Activated naive CD4-positive, alpha-beta T cell treated with anti-CD3 and anti-CD28 coated beads, Interleukin-2, amount 50 U/mL, for 24 hours (primary cell): ENCODE data around the gene PAPOLB.

Source experiments
- H3K27ac Mint-ChIP-seq: one replicate; pipeline ENCODE4 v1.8.0; 2021; ENCODE audit warnings: mild to moderate bottlenecking, mixed read lengths
- H3K27me3 Mint-ChIP-seq: one replicate; pipeline ENCODE4 v1.8.0; 2021; ENCODE audit warnings: mixed read lengths
- H3K36me3 Mint-ChIP-seq: one replicate; pipeline ENCODE4 v1.8.0; 2021; ENCODE audit warnings: mixed read lengths
- H3K4me1 Mint-ChIP-seq: one replicate; pipeline ENCODE4 v1.8.0; 2021; ENCODE audit warnings: mixed read lengths
- H3K4me3 Mint-ChIP-seq: one replicate; pipeline ENCODE4 v1.8.0; 2021; ENCODE audit warnings: mild to moderate bottlenecking, mixed read lengths
- H3K9me3 Mint-ChIP-seq: one replicate; pipeline ENCODE4 v1.8.0; 2021; ENCODE audit warnings: mixed read lengths

The PAPOLB gene

GRCh38 chr7:4861227-4861626 lies 603 bp downstream of the PAPOLB start:
- H3K4me1 Mint-ChIP-seq: peaks cover 4% of the 10 kb centered on the region
- H3K27me3 Mint-ChIP-seq: peaks cover 51% of the 10 kb centered on the region
- H3K27ac Mint-ChIP-seq: no peak overlapping the region
- H3K9me3 Mint-ChIP-seq: peaks cover 10% of the 10 kb centered on the region
- peak overlapping the region; percentile 9 for H3K4me3 Mint-ChIP-seq
- H3K36me3 Mint-ChIP-seq: peaks cover 8% of the 10 kb centered on the region

GRCh38 chr7:4857189-4857588 lies 4.6 kb downstream of the PAPOLB start:
- Mint-ChIP-seq H3K4me3 (no peak overlapping the region), H3K36me3 (no peaks in the 10 kb centered on the region), H3K27me3 (peaks cover 24% of the 10 kb centered on the region), H3K9me3 (no peaks in the 10 kb centered on the region), H3K4me1 (no peaks in the 10 kb centered on the region), H3K27ac (no peak overlapping the region)

GRCh38 chr7:4856336-4857057 lies 5.3 kb downstream of the PAPOLB start:
- H3K36me3 Mint-ChIP-seq: no peaks in the 10 kb centered on the region
- H3K27ac Mint-ChIP-seq: no peak overlapping the region
- peaks cover 22% of the 10 kb centered on the region for H3K27me3 Mint-ChIP-seq
- no peak overlapping the region for H3K4me3 Mint-ChIP-seq
- H3K4me1 Mint-ChIP-seq: no peaks in the 10 kb centered on the region
- no peaks in the 10 kb centered on the region for H3K9me3 Mint-ChIP-seq

- Mint-ChIP-seq H3K4me3 (no peak overlapping the region), H3K9me3 (no peaks in the 10 kb centered on the region), H3K27ac (no peak overlapping the region), H3K4me1 (no peaks in the 10 kb centered on the region), H3K27me3 (peaks cover 10% of the 10 kb centered on the region), H3K36me3 (no peaks in the 10 kb centered on the region)
Measured at GRCh38 chr7:4854916-4855315, 6.9 kb downstream of the PAPOLB start.

GRCh38 chr7:4851459-4852422 lies 10.1 kb downstream of the PAPOLB start:
- Mint-ChIP-seq H3K27me3 (no peaks in the 10 kb centered on the region), H3K9me3 (no peaks in the 10 kb centered on the region), H3K27ac (no peak overlapping the region), H3K4me3 (no peak overlapping the region), H3K36me3 (no peaks in the 10 kb centered on the region), H3K4me1 (no peaks in the 10 kb centered on the region)

- H3K36me3 Mint-ChIP-seq: no peaks in the 10 kb centered on the region
- peaks cover 3% of the 10 kb centered on the region for H3K27me3 Mint-ChIP-seq
- H3K27ac Mint-ChIP-seq: no peak overlapping the region
- peaks cover 3% of the 10 kb centered on the region for H3K4me1 Mint-ChIP-seq
- H3K4me3 Mint-ChIP-seq: no peak overlapping the region
- no peaks in the 10 kb centered on the region for H3K9me3 Mint-ChIP-seq
Measured at GRCh38 chr7:4850262-4850795, 11.5 kb downstream of the PAPOLB start.

- peaks cover 4% of the 10 kb centered on the region for H3K4me1 Mint-ChIP-seq
- H3K36me3 Mint-ChIP-seq: no peaks in the 10 kb centered on the region
- H3K4me3 Mint-ChIP-seq: no peak overlapping the region
- H3K27me3 Mint-ChIP-seq: peaks cover 4% of the 10 kb centered on the region
- no peak overlapping the region for H3K27ac Mint-ChIP-seq
- no peaks in the 10 kb centered on the region for H3K9me3 Mint-ChIP-seq
Measured at GRCh38 chr7:4849390-4849789, 12.4 kb downstream of the PAPOLB start.

GRCh38 chr7:4845740-4846142 lies 16.1 kb downstream of the PAPOLB start:
- Mint-ChIP-seq H3K4me3 (no peak overlapping the region), H3K36me3 (no peaks in the 10 kb centered on the region), H3K27me3 (peaks cover 4% of the 10 kb centered on the region), H3K9me3 (no peaks in the 10 kb centered on the region), H3K4me1 (peaks cover 4% of the 10 kb centered on the region), H3K27ac (no peak overlapping the region)

GRCh38 chr7:4842319-4843064 lies 19.3 kb downstream of the PAPOLB start:
- Mint-ChIP-seq H3K9me3 (no peaks in the 10 kb centered on the region), H3K4me3 (no peak overlapping the region), H3K27me3 (peaks cover 4% of the 10 kb centered on the region), H3K36me3 (no peaks in the 10 kb centered on the region), H3K27ac (no peak overlapping the region), H3K4me1 (peaks cover 4% of the 10 kb centered on the region)

GRCh38 chr7:4841836-4842235 lies 20.0 kb downstream of the PAPOLB start:
- Mint-ChIP-seq H3K36me3 (no peaks in the 10 kb centered on the region), H3K9me3 (no peaks in the 10 kb centered on the region), H3K4me1 (peaks cover 4% of the 10 kb centered on the region), H3K4me3 (no peak overlapping the region), H3K27ac (no peak overlapping the region), H3K27me3 (peaks cover 4% of the 10 kb centered on the region)

- Mint-ChIP-seq H3K4me3 (no peak overlapping the region), H3K27me3 (peaks cover 4% of the 10 kb centered on the region), H3K36me3 (no peaks in the 10 kb centered on the region), H3K4me1 (peaks cover 4% of the 10 kb centered on the region), H3K27ac (no peak overlapping the region), H3K9me3 (no peaks in the 10 kb centered on the region)
Measured at GRCh38 chr7:4841007-4841784, 20.6 kb downstream of the PAPOLB start.

- no peak overlapping the region for H3K27ac Mint-ChIP-seq
- H3K9me3 Mint-ChIP-seq: no peaks in the 10 kb centered on the region
- H3K36me3 Mint-ChIP-seq: no peaks in the 10 kb centered on the region
- no peaks in the 10 kb centered on the region for H3K4me1 Mint-ChIP-seq
- no peaks in the 10 kb centered on the region for H3K27me3 Mint-ChIP-seq
- no peak overlapping the region for H3K4me3 Mint-ChIP-seq
Measured at GRCh38 chr7:4840079-4840501, 21.7 kb downstream of the PAPOLB start.

GRCh38 chr7:4838626-4839334 lies 23.1 kb downstream of the PAPOLB start:
- H3K4me1 Mint-ChIP-seq: no peaks in the 10 kb centered on the region
- no peaks in the 10 kb centered on the region for H3K36me3 Mint-ChIP-seq
- H3K4me3 Mint-ChIP-seq: no peak overlapping the region
- no peaks in the 10 kb centered on the region for H3K9me3 Mint-ChIP-seq
- H3K27ac Mint-ChIP-seq: no peak overlapping the region
- no peaks in the 10 kb centered on the region for H3K27me3 Mint-ChIP-seq
